Spleen (tissue), 7 donors: ENCODE measurements around the gene AGPAT2.
A peak's percentile ranks its signal among the peaks of the same experiment; 100 is the strongest.

ENCODE experiments used
- CTCF ChIP-seq, 11 experiments: fragments of 200-600 bp in 7 of 11; fragments of 450-650 bp in 4 of 11; sonication (generic) in 4 of 11; IDR thresholded peaks in 8 of 11; conservative IDR thresholded peaks in 3 of 11; 1 replicate in 7 of 11; 2 replicates in 4 of 11; pipeline versions ENCODE4 v1.4.0 to v1.8.0; 2016 to 2021; ENCODE audit warnings: antibody characterized with exemption in 11 of 11, inconsistent platforms in 4 of 11, mild to moderate bottlenecking in 1 of 11
- POLR2AphosphoS5 ChIP-seq, 3 donors: sonication (generic); formaldehyde crosslinking; IDR thresholded peaks; one replicate each; pipeline ENCODE4 v1.5.1; 2017; ENCODE audit warnings: antibody characterized with exemption in 3 of 3
- donor health status: DM: no; HTN: no; CAD: no; lungs with moderate emphysema.
- donor health status: DM: no; HTN: no; CAD: no.
- donor health status: DM: no; HTN: no; CAD: no.

GRCh38 chr9:136711751-136712689, 24.8 kb upstream of the AGPAT2 start, which contains the start of gene DIPK1B:
- no peak for TF ChIP-seq CTCF (IDR thresholded peaks at IDR 0.05 in 8 of 11, conservative IDR thresholded peaks at IDR 0.05 in 3 of 11)
- peak in 1 of 3 donors; percentile 19 for TF ChIP-seq POLR2AphosphoS5 (IDR thresholded peaks at IDR 0.05)
